ENCODE measurements around the gene ZNF555. TPM values are rescaled to one million over a fixed set of nuclear protein-coding genes. Genes with fewer than 3 reads are reported as not detected.
A peak's percentile ranks its signal among the peaks of the same experiment; 100 is the strongest.
"Not testable (repeated sequence)": the region's sequence is repeated elsewhere in the genome, so short reads cannot be mapped to it uniquely, and the experiment has no call there.

Gene ZNF555
- total RNA-seq (6.4 and 7.4 TPM in 2 replicates), polyA plus RNA-seq (2.7 and 3.0 TPM in 2 replicates)

DNA sequence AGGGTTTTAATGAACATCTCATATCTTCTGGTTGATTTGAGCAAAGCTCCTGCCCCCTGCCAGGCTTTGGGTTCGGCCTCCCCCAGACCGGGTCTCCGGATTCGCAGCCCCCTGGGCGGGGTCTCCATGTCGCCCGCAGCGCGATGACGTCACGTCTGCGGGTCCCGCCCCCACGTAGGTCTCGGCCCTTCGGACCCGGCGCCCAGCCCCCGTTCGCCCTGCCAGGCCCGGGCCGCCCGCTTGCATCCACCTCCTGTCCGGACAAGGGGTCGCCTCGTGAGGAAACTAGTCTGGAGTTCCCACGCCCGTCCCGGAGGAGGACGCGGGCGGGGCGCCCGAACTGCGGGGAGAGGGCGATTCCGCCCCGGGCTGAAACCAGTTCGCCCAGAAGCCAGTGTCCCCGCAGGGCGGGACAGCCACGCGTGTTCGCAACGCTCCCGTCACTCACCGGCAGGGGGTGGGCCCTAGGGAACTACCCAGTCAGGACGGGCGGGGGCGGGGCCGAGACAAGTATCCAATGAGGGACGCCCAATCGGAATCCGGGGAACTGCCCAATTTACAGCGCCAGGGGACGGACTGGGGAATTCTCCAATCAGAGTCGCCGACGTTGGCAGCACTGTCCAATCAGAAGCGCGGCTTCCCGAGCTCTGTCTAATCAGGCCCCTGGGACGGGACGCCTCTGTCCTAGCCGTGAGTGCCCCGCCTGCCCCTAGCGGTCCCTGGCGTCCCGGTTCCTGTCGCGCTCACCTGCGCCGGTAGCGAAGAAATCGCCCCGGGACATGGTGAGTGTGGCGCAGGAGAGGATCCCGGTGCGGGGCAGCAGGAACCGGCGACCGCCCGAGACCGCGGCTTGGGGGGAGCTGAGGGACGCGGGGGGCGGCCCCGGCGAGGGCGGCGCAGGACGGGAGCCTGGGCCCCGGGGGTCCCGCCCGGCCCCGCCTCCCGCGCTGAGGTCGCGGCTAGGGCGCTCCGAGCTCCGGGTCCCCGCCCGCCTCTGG lies at the start of gene ZNF555:
Gene ZNF555, plus strand, starts transcription at position 682 of the 998 bp plus-strand sequence. Its CDS starts 98 bp downstream, at position 780.
- no peak for TF ChIP-seq EZH2phosphoT487 (IDR thresholded peaks at IDR 0.05; ENCODE audit: low read depth, severe bottlenecking, unreplicated experiment)
- TF ChIP-seq, protein P1, sequence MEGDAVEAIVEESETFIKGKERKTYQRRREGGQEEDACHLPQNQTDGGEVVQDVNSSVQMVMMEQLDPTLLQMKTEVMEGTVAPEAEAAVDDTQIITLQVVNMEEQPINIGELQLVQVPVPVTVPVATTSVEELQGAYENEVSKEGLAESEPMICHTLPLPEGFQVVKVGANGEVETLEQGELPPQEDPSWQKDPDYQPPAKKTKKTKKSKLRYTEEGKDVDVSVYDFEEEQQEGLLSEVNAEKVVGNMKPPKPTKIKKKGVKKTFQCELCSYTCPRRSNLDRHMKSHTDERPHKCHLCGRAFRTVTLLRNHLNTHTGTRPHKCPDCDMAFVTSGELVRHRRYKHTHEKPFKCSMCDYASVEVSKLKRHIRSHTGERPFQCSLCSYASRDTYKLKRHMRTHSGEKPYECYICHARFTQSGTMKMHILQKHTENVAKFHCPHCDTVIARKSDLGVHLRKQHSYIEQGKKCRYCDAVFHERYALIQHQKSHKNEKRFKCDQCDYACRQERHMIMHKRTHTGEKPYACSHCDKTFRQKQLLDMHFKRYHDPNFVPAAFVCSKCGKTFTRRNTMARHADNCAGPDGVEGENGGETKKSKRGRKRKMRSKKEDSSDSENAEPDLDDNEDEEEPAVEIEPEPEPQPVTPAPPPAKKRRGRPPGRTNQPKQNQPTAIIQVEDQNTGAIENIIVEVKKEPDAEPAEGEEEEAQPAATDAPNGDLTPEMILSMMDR (IDR thresholded peaks at IDR 0.05; ENCODE audit: poor library complexity) = peak; percentile 31
- Histone ChIP-seq H3K36me3 (replicated peaks; ENCODE audit: insufficient read depth, low read depth) (no peaks in the 10 kb centered on the region), H3K4me3 (peak within 1 kb of the TSS; percentile 57), H3K27me3 (no peaks in the 10 kb centered on the region), H2AFZ (peak within 1 kb of the TSS; percentile 94), H3K9me2 (replicated peaks; ENCODE audit: insufficient read depth) (no peaks in the 10 kb centered on the region), H3K27ac (peak within 1 kb of the TSS; percentile 96), H3K4me2 (peak within 1 kb of the TSS; percentile 98), H3K79me2 (peaks cover 42% of the 10 kb centered on the region), H4K20me1 (ENCODE audit: insufficient read depth, poor library complexity, severe bottlenecking) (no peaks in the 10 kb centered on the region), H3K9me3 (ENCODE audit: low read depth) (peaks cover 4% of the 10 kb centered on the region), H3K4me1 (ENCODE audit: insufficient read depth) (peaks cover 6% of the 10 kb centered on the region)
- WGBS (ENCODE audit: low lambda C conversion rate, missing lambda C conversion rate) = 1% methylated on average over 63 of the region's 106 CpGs
- peak; percentile 99 for DNase-seq (ENCODE audit: low spot score)

- TF ChIP-seq, protein P1 (IDR thresholded peaks at IDR 0.05; ENCODE audit: poor library complexity) = no peak
- no peak for TF ChIP-seq EZH2phosphoT487 (IDR thresholded peaks at IDR 0.05; ENCODE audit: low read depth, severe bottlenecking, unreplicated experiment)
- TF ChIP-seq EZH2 (IDR thresholded peaks at IDR 0.05; ENCODE audit: borderline replicate concordance) = no peak
- H3K9me2 ChIP-seq (replicated peaks; ENCODE audit: insufficient read depth) = no peaks in the 10 kb centered on the region
- H3K9me3 ChIP-seq (ENCODE audit: low read depth) = no peaks in the 10 kb centered on the region
- no peak for DNase-seq (ENCODE audit: low spot score)
- no peak overlapping the region for H2AFZ ChIP-seq
- WGBS (ENCODE audit: low lambda C conversion rate, missing lambda C conversion rate) = 90% methylated on average over 16 of the region's 16 CpGs
- no peak overlapping the region for H3K4me3 ChIP-seq
- H3K27me3 ChIP-seq = no peaks in the 10 kb centered on the region
- H3K79me2 ChIP-seq = peaks cover 24% of the 10 kb centered on the region
- no peaks in the 10 kb centered on the region for H3K4me1 ChIP-seq (ENCODE audit: insufficient read depth)
- H3K4me2 ChIP-seq = no peak overlapping the region
- no peak overlapping the region for H3K27ac ChIP-seq
- no peaks in the 10 kb centered on the region for H4K20me1 ChIP-seq (ENCODE audit: insufficient read depth, poor library complexity, severe bottlenecking)
- no peaks in the 10 kb centered on the region for H3K36me3 ChIP-seq (replicated peaks; ENCODE audit: insufficient read depth, low read depth)
Observed at GRCh38 chr19:2791876-2792275, 49.4 kb upstream of the ZNF555 start.

DNA sequence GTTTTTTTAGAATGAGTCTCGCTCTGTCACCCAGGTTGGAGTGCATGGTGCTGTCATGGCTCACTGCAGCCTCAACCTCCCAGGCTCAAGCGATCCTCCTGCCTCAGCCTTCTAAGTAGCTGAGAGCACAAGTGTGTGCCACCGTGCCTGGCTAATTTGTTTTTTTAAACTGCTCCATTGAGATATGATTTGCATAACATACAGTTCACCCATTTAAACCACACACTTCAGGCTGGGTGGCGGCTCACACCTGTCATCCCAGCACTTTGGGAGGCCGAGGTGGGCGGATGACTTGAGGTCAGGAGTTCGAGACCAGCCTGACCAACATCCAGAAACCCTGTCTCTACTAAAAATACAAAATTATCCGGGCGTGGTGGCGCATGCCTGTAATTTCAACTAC lies 48.6 kb upstream of the ZNF555 start:
- not testable (repeated sequence) for H3K4me3 ChIP-seq; H3K36me3 ChIP-seq (replicated peaks; ENCODE audit: insufficient read depth, low read depth); H3K9me2 ChIP-seq (replicated peaks; ENCODE audit: insufficient read depth); H3K4me2 ChIP-seq; H3K9me3 ChIP-seq (ENCODE audit: low read depth); H2AFZ ChIP-seq; H3K27ac ChIP-seq; DNase-seq (ENCODE audit: low spot score); H4K20me1 ChIP-seq (ENCODE audit: insufficient read depth, poor library complexity, severe bottlenecking); H3K4me1 ChIP-seq (ENCODE audit: insufficient read depth); H3K27me3 ChIP-seq
- 98% methylated on average over 10 of the region's 10 CpGs for WGBS (ENCODE audit: low lambda C conversion rate, missing lambda C conversion rate)
- H3K79me2 ChIP-seq = peaks cover 16% of the 10 kb centered on the region

DNA sequence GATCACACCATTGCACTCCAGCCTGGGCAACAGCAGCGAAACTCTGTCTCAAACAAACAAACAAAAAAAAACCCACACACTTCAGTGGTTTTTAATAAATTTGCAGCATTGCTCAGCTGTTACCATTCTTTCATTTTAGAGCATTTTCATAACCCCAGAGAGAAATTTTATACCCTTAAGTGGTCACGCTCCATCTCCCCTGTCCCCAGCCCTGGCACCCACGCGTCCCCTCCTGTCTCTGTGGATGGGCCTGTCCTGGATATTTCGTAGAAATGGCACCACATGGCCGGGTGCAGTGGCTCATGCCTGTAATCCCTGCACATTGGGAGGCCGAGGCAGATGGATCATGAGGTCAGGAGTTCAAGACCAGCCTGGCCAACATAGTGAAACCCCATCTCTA lies 48.1 kb upstream of the ZNF555 start:
- no peak overlapping the region for H3K27ac ChIP-seq
- over 99% methylated on average over 7 of the region's 7 CpGs for WGBS (ENCODE audit: low lambda C conversion rate, missing lambda C conversion rate)
- no peaks in the 10 kb centered on the region for H3K4me1 ChIP-seq (ENCODE audit: insufficient read depth)
- no peak for DNase-seq (ENCODE audit: low spot score)
- no peak overlapping the region for H3K4me3 ChIP-seq
- no peaks in the 10 kb centered on the region for H4K20me1 ChIP-seq (ENCODE audit: insufficient read depth, poor library complexity, severe bottlenecking)
- TF ChIP-seq, protein P1 (IDR thresholded peaks at IDR 0.05; ENCODE audit: poor library complexity) = no peak
- no peak for TF ChIP-seq EZH2 (IDR thresholded peaks at IDR 0.05; ENCODE audit: borderline replicate concordance)
- TF ChIP-seq EZH2phosphoT487 (IDR thresholded peaks at IDR 0.05; ENCODE audit: low read depth, severe bottlenecking, unreplicated experiment) = no peak
- H3K9me2 ChIP-seq (replicated peaks; ENCODE audit: insufficient read depth) = no peaks in the 10 kb centered on the region
- no peaks in the 10 kb centered on the region for H3K36me3 ChIP-seq (replicated peaks; ENCODE audit: insufficient read depth, low read depth)
- no peaks in the 10 kb centered on the region for H3K27me3 ChIP-seq
- H3K9me3 ChIP-seq (ENCODE audit: low read depth) = no peaks in the 10 kb centered on the region
- no peak overlapping the region for H3K4me2 ChIP-seq
- no peak overlapping the region for H2AFZ ChIP-seq
- H3K79me2 ChIP-seq = peaks cover 12% of the 10 kb centered on the region

Data from hepatocyte (in vitro differentiated cells).